OCI-LY7 (cell line): ENCODE data around the gene FBXO36. TPM values are rescaled to one million over a fixed set of nuclear protein-coding genes. Genes with fewer than 3 reads are reported as not detected.

Experiments
- BruUV-seq: library from RNA; stranded (reverse); fragments of 400-500 nt; replicated peaks from 2 replicates; lab custom pipeline; 2021; lab: Mats Ljungman, UMichigan
- CTCF ChIA-PET: fragments of 300-600 bp; sonication (Branson Sonifier 250); formaldehyde crosslinking; loops from one replicate; lab custom pipeline; 2022; ENCODE audit warnings: antibody characterized with exemption; ENCODE audit not compliant: unreplicated experiment; lab: Charles Lee
- POLR2A ChIA-PET: fragments of 300-600 bp; sonication (Branson Sonifier 250); formaldehyde crosslinking; loops from one replicate; lab custom pipeline; 2022; ENCODE audit warnings: antibody characterized with exemption; lab: Charles Lee
- DNase-seq: peaks from one replicate; pipeline ENCODE4 v3.0.0-alpha.2; 2015; ENCODE audit warnings: low spot score
- H2AFZ ChIP-seq: fragments of 200-600 bp; sonication (generic), shearing (Covaris generic); 2 replicates; pipeline ENCODE4 v1.6.1; 2014; ENCODE audit warnings: mild to moderate bottlenecking, antibody characterized with exemption, low read length, moderate library complexity
- H3K27ac ChIP-seq: fragments of 200-600 bp; sonication (generic); 2 replicates; pipeline ENCODE4 v1.5.1; 2014; ENCODE audit warnings: mixed run types, low read depth, mild to moderate bottlenecking, moderate library complexity, low read length, inconsistent platforms; ENCODE audit not compliant: poor library complexity, severe bottlenecking
- H3K36me3 ChIP-seq: fragments of 200-600 bp; sonication (generic); 2 replicates; pipeline ENCODE4 v1.6.1; 2014; ENCODE audit warnings: mild to moderate bottlenecking, antibody characterized with exemption, low read length, moderate library complexity, mixed read lengths; ENCODE audit not compliant: insufficient read depth
- H3K4me1 ChIP-seq: fragments of 200-600 bp; sonication (generic); 2 replicates; pipeline ENCODE4 v1.5.1; 2014; ENCODE audit warnings: mild to moderate bottlenecking, low read length; ENCODE audit not compliant: insufficient read depth, poor library complexity, severe bottlenecking
- H3K4me2 ChIP-seq: fragments of 200-600 bp; sonication (generic); 2 replicates; pipeline ENCODE4 v1.6.1; 2014; ENCODE audit warnings: mild to moderate bottlenecking, low read length
- H3K4me3 ChIP-seq: fragments of 200-600 bp; sonication (generic); 2 replicates; pipeline ENCODE4 v1.5.1; 2014; ENCODE audit warnings: mild to moderate bottlenecking, low read depth, low read length; ENCODE audit not compliant: poor library complexity, severe bottlenecking
- H3K79me2 ChIP-seq: fragments of 200-600 bp; sonication (generic); 2 replicates; pipeline ENCODE4 v1.6.1; 2016; ENCODE audit warnings: low read depth, mild to moderate bottlenecking, low read length, moderate library complexity, mixed read lengths; ENCODE audit not compliant: insufficient read depth
- H3K9me2 ChIP-seq: fragments of 200-600 bp; sonication (generic); 2 replicates; pipeline ENCODE4 v1.6.1; 2016; ENCODE audit warnings: mild to moderate bottlenecking, low read length, mixed read lengths; ENCODE audit not compliant: insufficient read depth
- H3K9me3 ChIP-seq: fragments of 200-600 bp; sonication (generic); 2 replicates; pipeline ENCODE4 v1.6.1; 2014; ENCODE audit warnings: mild to moderate bottlenecking, mixed run types, low read length, mixed read lengths
- H4K20me1 ChIP-seq: fragments of 200-600 bp; sonication (generic); 2 replicates; pipeline ENCODE4 v1.6.1; 2014; ENCODE audit warnings: mild to moderate bottlenecking, antibody characterized with exemption, low read length, moderate library complexity, mixed read lengths; ENCODE audit not compliant: insufficient read depth
- CTCF ChIP-seq: fragments of 200-600 bp; sonication (generic); conservative IDR thresholded peaks from 2 replicates; pipeline ENCODE4 v1.5.1; 2014; ENCODE audit warnings: mild to moderate bottlenecking, antibody characterized with exemption, low read length, moderate library complexity, mixed read lengths
- EZH2phosphoT487 ChIP-seq: fragments of 200-600 bp; sonication (generic); IDR thresholded peaks from 2 replicates; pipeline ENCODE4 v1.6.1; 2018; ENCODE audit warnings: low read depth, borderline replicate concordance, mild to moderate bottlenecking, mixed run types, antibody characterized with exemption, low read length, moderate library complexity, mixed read lengths
- intact Hi-C: fragments of 100-400 bp; cut with micrococcal nuclease; formaldehyde crosslinking; loops from one replicate; pipeline ENCODE4 v1.10.0; 2022; ENCODE audit not compliant: unreplicated experiment
- total RNA-seq, 2 experiments: library from RNA; depleted of rRNA in 1 of 2; stranded (reverse); fragments of >200 nt in 1 of 2; shearing (Covaris generic) in 1 of 2; gene quantifications; 2 replicates each; pipeline ENCODE4 v1.2.3, GENCODE V29; 2014 to 2022

The FBXO36 gene
- total RNA-seq, 2 experiments from 2014 or later = 2.5 to 2.6 TPM

GRCh38 chr2:230050136-230050535 lies 127.8 kb downstream of the FBXO36 start:
- no TSS peak for BruUV-seq
- Histone ChIP-seq H3K4me2 (no peak overlapping the region), H3K9me3 (no peaks in the 10 kb centered on the region), H3K4me3 (no peak overlapping the region), H4K20me1 (no peaks in the 10 kb centered on the region), H3K4me1 (no peaks in the 10 kb centered on the region), H2AFZ (no peak overlapping the region), H3K36me3 (no peaks in the 10 kb centered on the region), H3K27ac (no peak overlapping the region), H3K79me2 (no peaks in the 10 kb centered on the region), H3K9me2 (no peaks in the 10 kb centered on the region)
- intact Hi-C loops = no loop called here
- ChIA-PET CTCF (no interaction called here), POLR2A (interaction anchor here (1.0 to 1.1 kb wide), 2 partner anchors 10 to 28 kb away, joined by 3 read pairs; no protein-coding TSS in a partner anchor)
- TF ChIP-seq EZH2phosphoT487 = no peak
- TF ChIP-seq CTCF = no peak
- DNase-seq = no peak

GRCh38 chr2:230052299-230052698 lies 130.0 kb downstream of the FBXO36 start:
- BruUV-seq = no TSS peak
- Histone ChIP-seq H3K9me3 (no peaks in the 10 kb centered on the region), H3K4me1 (no peaks in the 10 kb centered on the region), H3K4me3 (no peak overlapping the region), H4K20me1 (no peaks in the 10 kb centered on the region), H3K4me2 (no peak overlapping the region), H3K36me3 (no peaks in the 10 kb centered on the region), H3K27ac (no peak overlapping the region), H3K9me2 (no peaks in the 10 kb centered on the region), H3K79me2 (no peaks in the 10 kb centered on the region), H2AFZ (no peak overlapping the region)
- TF ChIP-seq EZH2phosphoT487 = no peak
- ChIA-PET POLR2A (interaction anchor here (0.7 to 1.0 kb wide), 2 partner anchors 11 to 50 kb away, joined by 3 to 4 read pairs; no protein-coding TSS in a partner anchor), CTCF (no interaction called here)
- DNase-seq = no peak
- intact Hi-C loops = no loop called here

- DNase-seq = no peak
- no peaks in the 10 kb centered on the region for H3K79me2 ChIP-seq
- H4K20me1 ChIP-seq = no peaks in the 10 kb centered on the region
- no peaks in the 10 kb centered on the region for H3K36me3 ChIP-seq
- CTCF ChIA-PET = no interaction called here
- no peaks in the 10 kb centered on the region for H3K4me1 ChIP-seq
- no peak overlapping the region for H3K27ac ChIP-seq
- H3K4me2 ChIP-seq = no peak overlapping the region
- no peak overlapping the region for H3K4me3 ChIP-seq
- H3K9me3 ChIP-seq = no peaks in the 10 kb centered on the region
- no peak for TF ChIP-seq CTCF
- no peak for TF ChIP-seq EZH2phosphoT487
- BruUV-seq = no TSS peak
- intact Hi-C loops = no loop called here
- H2AFZ ChIP-seq = no peak overlapping the region
- POLR2A ChIA-PET = interaction anchor here (0.6 kb wide), 2 partner anchors 30 to 272 kb away, joined by 3 to 4 read pairs; no protein-coding TSS in a partner anchor
- H3K9me2 ChIP-seq = no peaks in the 10 kb centered on the region
Measured at GRCh38 chr2:230053753-230054478, 131.6 kb downstream of the FBXO36 start.
